ENCODE measurements around the gene SLC39A7.

Gene SLC39A7

DNA sequence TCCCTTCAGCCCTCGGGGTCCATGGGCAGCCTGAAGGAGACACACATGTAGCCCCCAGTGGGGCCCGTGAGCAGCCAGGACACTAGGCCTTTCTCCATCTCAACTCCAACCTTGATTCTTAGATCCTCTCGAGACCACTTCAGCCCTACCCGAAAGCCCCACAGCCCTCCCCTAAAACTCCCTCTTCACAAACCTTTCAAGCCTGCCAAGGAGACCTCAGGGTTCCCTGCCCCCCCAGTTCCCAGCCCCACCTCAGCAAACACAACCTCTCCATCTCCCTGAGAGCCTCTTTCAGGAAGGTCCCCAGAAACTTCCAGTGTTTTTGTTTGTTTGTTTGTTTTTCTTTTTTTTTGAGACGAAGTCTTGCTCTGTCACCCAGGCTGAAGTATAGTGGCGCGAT is 19.5 kb upstream of the SLC39A7 start:
- Histone ChIP-seq H3K4me3 (ENCODE audit: low read length in 2 of 2) (no peak overlapping the region), H3K4me1 (ENCODE audit: control insufficient read depth, insufficient read depth, low read length) (no peaks in the 10 kb centered on the region), H3K36me3 (ENCODE audit: control insufficient read depth in 2 of 2, insufficient read depth in 2 of 2, low read length in 2 of 2) (no peaks in the 10 kb centered on the region), H3K9ac (ENCODE audit: low read length in 2 of 2) (no peak overlapping the region), H3K27me3 (ENCODE audit: control insufficient read depth in 1 of 2, insufficient read depth in 2 of 2, low read length in 2 of 2) (peaks cover 0 to 5% of the 10 kb centered on the region in 2 donors), H3K9me3 (ENCODE audit: control insufficient read depth in 2 of 2, low read length in 2 of 2) (no peaks in the 10 kb centered on the region), H3K27ac (ENCODE audit: low read length) (no peak overlapping the region)

DNA sequence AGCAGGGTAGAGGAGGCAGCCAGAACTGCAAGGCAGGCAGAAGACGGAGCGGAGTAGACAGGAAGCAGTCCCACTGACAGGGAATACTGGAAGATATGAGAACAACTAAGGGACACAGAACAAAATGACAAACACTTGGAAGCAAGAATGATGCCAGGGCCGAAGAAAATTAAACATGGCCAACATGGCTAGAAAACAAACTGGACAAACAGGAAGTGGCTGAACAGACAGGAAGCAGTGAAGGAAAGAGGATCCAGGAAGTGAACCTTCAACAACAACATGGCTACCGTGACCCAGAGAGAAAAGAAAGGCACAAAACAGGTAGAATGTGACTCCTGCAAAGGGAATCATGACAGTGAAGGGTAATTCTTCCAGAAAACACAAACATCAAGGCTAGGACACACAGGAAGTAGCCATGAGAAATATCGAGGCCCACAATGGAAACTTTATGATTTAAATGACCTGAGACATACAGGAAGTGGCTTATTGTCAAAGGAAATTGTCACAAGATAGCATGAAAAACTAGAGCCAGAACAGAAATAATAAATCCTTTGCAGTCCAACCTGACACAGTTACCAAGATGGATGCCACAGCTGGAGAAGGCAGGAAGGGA is 17.5 kb upstream of the SLC39A7 start:
- no peaks in the 10 kb centered on the region for H3K36me3 ChIP-seq (ENCODE audit: control insufficient read depth in 2 of 2, insufficient read depth in 2 of 2, low read length in 2 of 2)
- H3K27ac ChIP-seq (ENCODE audit: low read length) = no peak overlapping the region
- no peak overlapping the region for H3K9ac ChIP-seq (ENCODE audit: low read length in 2 of 2)
- H3K27me3 ChIP-seq (ENCODE audit: control insufficient read depth in 1 of 2, insufficient read depth in 2 of 2, low read length in 2 of 2) = peaks cover 2 to 5% of the 10 kb centered on the region in 2 donors
- no peaks in the 10 kb centered on the region for H3K4me1 ChIP-seq (ENCODE audit: control insufficient read depth, insufficient read depth, low read length)
- H3K9me3 ChIP-seq (ENCODE audit: control insufficient read depth in 2 of 2, low read length in 2 of 2) = no peaks in the 10 kb centered on the region
- H3K4me3 ChIP-seq (ENCODE audit: low read length in 2 of 2) = no peak overlapping the region

DNA sequence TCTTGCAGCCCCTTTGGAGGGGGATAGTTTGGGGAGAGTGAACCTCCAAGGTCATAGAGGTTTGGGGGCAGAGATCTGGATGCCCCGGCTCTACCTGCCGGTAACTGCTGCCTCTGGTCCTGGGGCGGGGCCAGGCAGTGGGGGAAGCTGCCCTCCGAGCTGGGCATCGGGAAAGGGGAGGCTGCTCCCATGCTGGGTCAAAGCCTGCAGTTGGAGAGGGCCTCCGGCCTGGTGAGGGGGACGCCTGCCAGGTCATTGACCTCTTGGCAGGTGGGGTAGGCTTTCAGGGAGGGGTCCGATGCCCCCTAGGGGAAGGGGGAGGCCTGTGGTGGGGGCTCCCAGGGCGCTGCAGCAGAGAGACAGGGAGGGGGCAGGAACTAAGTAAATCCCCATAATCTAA is 15.5 kb upstream of the SLC39A7 start:
- Histone ChIP-seq H3K4me3 (ENCODE audit: low read length in 2 of 2) (no peak overlapping the region), H3K36me3 (ENCODE audit: control insufficient read depth in 2 of 2, insufficient read depth in 2 of 2, low read length in 2 of 2) (no peaks in the 10 kb centered on the region), H3K9me3 (ENCODE audit: control insufficient read depth in 2 of 2, low read length in 2 of 2) (no peaks in the 10 kb centered on the region), H3K27me3 (ENCODE audit: control insufficient read depth in 1 of 2, insufficient read depth in 2 of 2, low read length in 2 of 2) (peaks cover 9 to 10% of the 10 kb centered on the region in 2 donors), H3K4me1 (ENCODE audit: control insufficient read depth, insufficient read depth, low read length) (no peaks in the 10 kb centered on the region), H3K9ac (ENCODE audit: low read length in 2 of 2) (no peak overlapping the region), H3K27ac (ENCODE audit: low read length) (no peak overlapping the region)

DNA sequence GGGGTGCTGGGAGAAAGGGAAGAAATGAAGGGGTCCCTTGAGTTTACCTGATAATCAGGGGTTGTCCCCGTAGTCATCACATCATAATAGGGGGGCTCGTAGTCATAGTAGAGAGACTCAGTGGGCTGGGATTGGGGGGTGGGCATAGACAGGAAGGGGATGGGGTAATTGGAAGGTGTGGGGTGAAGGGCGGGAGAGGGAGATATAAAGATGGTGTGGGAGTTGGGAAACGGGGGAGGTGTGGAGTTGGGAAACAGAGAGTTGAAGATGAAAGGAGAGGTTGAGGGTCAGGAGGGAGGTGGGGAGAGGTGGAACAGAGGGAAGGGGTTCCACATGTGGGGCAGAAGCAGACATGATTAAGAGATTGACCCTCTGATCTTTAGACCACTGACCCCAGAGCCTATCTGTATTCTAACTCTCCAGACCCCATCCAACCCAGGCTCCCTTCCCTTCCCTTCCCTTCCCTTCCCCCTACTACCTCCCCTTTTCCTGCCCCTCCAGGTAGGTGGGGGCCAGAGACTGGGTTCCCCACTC is 14.9 kb upstream of the SLC39A7 start:
- Histone ChIP-seq H3K27ac (ENCODE audit: low read length) (no peak overlapping the region), H3K27me3 (ENCODE audit: control insufficient read depth in 1 of 2, insufficient read depth in 2 of 2, low read length in 2 of 2) (peaks cover 10 to 11% of the 10 kb centered on the region in 2 donors), H3K9ac (ENCODE audit: low read length in 2 of 2) (no peak overlapping the region), H3K4me3 (ENCODE audit: low read length in 2 of 2) (no peak overlapping the region), H3K9me3 (ENCODE audit: control insufficient read depth in 2 of 2, low read length in 2 of 2) (no peaks in the 10 kb centered on the region), H3K36me3 (ENCODE audit: control insufficient read depth in 2 of 2, insufficient read depth in 2 of 2, low read length in 2 of 2) (no peaks in the 10 kb centered on the region), H3K4me1 (ENCODE audit: control insufficient read depth, insufficient read depth, low read length) (no peaks in the 10 kb centered on the region)

DNA sequence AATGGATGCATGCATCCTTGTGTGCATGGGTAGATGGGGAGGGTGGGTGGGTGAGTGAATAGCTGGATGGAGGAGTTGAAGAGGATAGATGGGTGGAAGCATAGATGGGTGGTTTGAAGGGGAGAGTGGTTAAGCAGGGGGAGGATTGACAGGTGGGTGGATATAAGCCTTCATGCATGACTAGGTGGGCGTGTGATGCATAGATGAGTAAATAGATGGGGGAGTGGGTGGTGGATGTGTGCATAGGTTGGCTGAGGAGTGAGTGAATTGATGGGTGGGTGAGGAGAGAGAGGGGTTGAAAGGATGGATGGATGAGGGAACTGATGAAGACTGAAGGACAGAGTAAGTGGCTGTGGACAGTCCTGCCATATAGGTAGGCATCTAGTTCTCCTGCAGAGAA is 12.9 kb upstream of the SLC39A7 start:
- Histone ChIP-seq H3K9ac (ENCODE audit: low read length in 2 of 2) (no peak overlapping the region), H3K4me3 (ENCODE audit: low read length in 2 of 2) (no peak overlapping the region)

DNA sequence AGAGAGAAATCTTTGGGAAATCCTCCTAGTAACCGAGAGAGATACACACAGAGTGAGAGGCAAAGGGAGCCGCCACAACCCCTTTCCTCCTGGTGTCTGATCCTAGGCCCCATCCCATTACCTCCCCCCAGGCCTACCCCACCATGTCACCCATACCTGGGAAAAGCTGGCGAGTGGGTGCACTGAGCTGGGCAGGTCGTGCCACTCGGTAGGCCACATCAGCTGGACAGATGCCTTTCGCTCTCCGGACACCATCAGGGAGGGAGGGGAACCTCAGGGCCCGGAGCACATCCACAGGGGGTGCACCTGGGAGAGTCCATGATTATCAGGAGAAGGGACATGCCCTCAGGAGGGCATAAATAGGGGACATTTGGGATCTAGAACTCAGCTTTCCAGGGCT is 11.5 kb upstream of the SLC39A7 start:
- Histone ChIP-seq H3K27ac (ENCODE audit: low read length) (no peak overlapping the region), H3K27me3 (ENCODE audit: control insufficient read depth in 1 of 2, insufficient read depth in 2 of 2, low read length in 2 of 2) (peaks cover 20 to 26% of the 10 kb centered on the region in 2 donors), H3K9me3 (ENCODE audit: control insufficient read depth in 2 of 2, low read length in 2 of 2) (no peaks in the 10 kb centered on the region), H3K9ac (ENCODE audit: low read length in 2 of 2) (no peak overlapping the region), H3K36me3 (ENCODE audit: control insufficient read depth in 2 of 2, insufficient read depth in 2 of 2, low read length in 2 of 2) (peaks cover 0 to 1% of the 10 kb centered on the region in 2 donors), H3K4me1 (ENCODE audit: control insufficient read depth, insufficient read depth, low read length) (peaks cover 14% of the 10 kb centered on the region), H3K4me3 (ENCODE audit: low read length in 2 of 2) (no peak overlapping the region)

More for the DNA sequence above, 12.9 kb upstream of the SLC39A7 start:
- Histone ChIP-seq H3K27ac (ENCODE audit: low read length) (no peak overlapping the region), H3K9me3 (ENCODE audit: control insufficient read depth in 2 of 2, low read length in 2 of 2) (no peaks in the 10 kb centered on the region), H3K27me3 (ENCODE audit: control insufficient read depth in 1 of 2, insufficient read depth in 2 of 2, low read length in 2 of 2) (peaks cover 20 to 26% of the 10 kb centered on the region in 2 donors), H3K4me1 (ENCODE audit: control insufficient read depth, insufficient read depth, low read length) (peaks cover 8% of the 10 kb centered on the region), H3K36me3 (ENCODE audit: control insufficient read depth in 2 of 2, insufficient read depth in 2 of 2, low read length in 2 of 2) (no peaks in the 10 kb centered on the region)

DNA sequence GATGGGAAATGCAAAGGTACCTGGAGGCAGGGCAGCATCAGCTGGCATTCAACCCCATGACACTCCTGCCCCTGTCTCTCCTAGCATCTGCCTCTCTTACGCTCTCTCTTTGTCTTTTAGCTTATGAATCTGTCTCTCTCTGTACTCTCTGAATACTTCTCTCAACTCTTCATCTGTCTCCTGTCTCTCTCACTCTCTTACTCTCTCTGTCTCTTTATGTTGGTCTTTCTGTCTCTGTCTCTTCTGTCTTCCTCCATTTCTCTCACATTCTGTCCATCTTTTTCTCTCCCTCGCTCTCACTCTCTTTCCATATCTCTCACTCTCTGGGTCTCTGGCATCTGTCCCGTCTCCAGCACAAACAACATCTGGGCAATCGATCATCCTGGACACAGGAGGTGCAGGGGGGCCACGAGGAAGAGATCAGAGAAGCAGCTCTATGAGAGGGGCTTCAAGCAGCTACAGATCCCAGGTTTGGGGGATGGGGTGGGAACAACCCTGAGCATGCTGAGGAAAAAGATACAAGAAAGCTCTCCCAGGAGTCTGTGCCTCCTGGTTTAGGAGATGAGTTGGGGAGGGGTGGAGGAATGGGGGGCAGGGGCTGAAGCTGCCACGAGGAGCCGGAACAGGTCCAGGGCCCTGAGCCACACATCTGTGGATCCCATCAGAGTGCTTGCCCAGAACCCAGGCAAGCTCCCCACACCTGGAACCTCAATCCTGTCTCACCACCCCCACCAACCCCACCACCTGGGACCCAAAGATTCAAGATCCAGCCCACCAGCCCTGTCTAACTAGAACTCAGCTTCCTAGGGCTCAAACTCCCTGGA is 10.8 kb upstream of the SLC39A7 start:
- H3K36me3 ChIP-seq (ENCODE audit: control insufficient read depth in 2 of 2, insufficient read depth in 2 of 2, low read length in 2 of 2) = peaks cover 6 to 7% of the 10 kb centered on the region in 2 donors
- no peak overlapping the region for H3K4me3 ChIP-seq (ENCODE audit: low read length in 2 of 2)
- H3K9ac ChIP-seq (ENCODE audit: low read length in 2 of 2) = no peak overlapping the region
- peaks cover 14% of the 10 kb centered on the region for H3K4me1 ChIP-seq (ENCODE audit: control insufficient read depth, insufficient read depth, low read length)
- H3K27me3 ChIP-seq (ENCODE audit: control insufficient read depth in 1 of 2, insufficient read depth in 2 of 2, low read length in 2 of 2) = peaks cover 20 to 26% of the 10 kb centered on the region in 2 donors
- no peak overlapping the region for H3K27ac ChIP-seq (ENCODE audit: low read length)
- no peaks in the 10 kb centered on the region for H3K9me3 ChIP-seq (ENCODE audit: control insufficient read depth in 2 of 2, low read length in 2 of 2)

DNA sequence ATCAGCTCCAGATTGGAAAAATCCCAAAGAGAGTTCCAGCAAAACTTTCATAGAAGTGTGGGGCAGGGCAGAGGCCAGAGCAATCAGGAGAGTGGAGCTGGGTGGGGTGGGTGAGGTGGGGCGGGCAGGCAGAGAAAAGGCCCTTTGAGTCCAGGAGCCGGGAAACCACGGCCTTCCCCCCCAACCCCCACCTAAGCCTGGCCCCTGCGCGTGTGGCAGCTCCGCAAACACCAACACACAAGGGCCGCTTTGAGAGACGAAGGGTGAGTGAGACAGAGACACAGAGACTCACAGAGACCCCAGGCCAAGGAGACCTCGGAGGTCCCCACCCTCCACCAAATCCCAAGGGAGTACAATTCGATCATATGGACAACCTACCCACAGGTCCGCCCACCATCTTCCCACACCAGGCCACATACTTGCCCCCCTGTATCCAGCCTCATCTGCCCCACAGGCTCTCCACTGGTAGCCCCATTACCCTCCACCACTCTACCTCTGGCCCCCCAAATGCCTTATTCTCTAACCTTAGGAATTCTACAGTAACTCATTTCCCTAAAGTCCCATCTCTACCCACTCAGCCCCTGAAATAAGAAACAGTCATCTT is 10.1 kb upstream of the SLC39A7 start:
- H3K9ac ChIP-seq (ENCODE audit: low read length in 2 of 2) = no peak overlapping the region
- H3K27ac ChIP-seq (ENCODE audit: low read length) = no peak overlapping the region
- H3K4me1 ChIP-seq (ENCODE audit: control insufficient read depth, insufficient read depth, low read length) = peaks cover 18% of the 10 kb centered on the region
- no peak overlapping the region for H3K4me3 ChIP-seq (ENCODE audit: low read length in 2 of 2)
- H3K36me3 ChIP-seq (ENCODE audit: control insufficient read depth in 2 of 2, insufficient read depth in 2 of 2, low read length in 2 of 2) = peaks cover 14% of the 10 kb centered on the region in 2 donors
- H3K9me3 ChIP-seq (ENCODE audit: control insufficient read depth in 2 of 2, low read length in 2 of 2) = no peaks in the 10 kb centered on the region
- peaks cover 20 to 23% of the 10 kb centered on the region in 2 donors for H3K27me3 ChIP-seq (ENCODE audit: control insufficient read depth in 1 of 2, insufficient read depth in 2 of 2, low read length in 2 of 2)

DNA sequence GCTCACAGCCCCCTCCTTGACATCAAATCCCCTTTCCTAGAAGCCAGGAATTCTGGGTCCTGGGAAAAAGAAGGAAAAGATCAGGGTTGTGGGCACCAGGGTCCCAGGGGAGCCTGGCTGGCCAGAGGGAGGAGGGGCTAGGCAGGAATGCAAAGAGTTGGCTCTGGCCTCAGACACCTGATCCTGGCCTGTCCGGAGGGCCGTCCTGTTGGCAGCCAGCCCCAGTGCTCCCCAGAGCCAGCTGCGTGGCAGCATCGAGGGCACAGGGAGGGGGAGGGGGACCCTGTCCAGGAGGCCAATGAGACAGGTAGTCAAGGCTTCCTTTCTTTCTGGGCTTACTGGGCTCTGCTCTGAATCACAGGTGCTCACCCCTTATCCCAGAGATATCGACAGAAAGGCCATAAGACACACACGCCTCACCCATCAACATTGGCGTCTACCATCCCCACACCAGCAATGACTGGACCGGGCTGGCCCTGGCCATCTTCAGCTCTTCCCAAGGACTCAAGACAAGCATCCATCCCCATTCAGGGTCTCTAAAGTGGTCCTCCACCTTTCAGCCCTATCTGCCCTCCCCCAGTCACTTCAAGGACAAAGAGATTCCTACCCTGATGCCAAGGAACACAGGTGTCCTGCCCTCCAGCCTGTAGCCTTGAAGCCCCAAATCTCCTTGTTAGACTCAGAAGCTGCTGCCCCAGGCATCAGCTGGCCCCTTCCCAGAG is 9.1 kb upstream of the SLC39A7 start:
- H3K4me3 ChIP-seq (ENCODE audit: low read length in 2 of 2) = no peak overlapping the region
- peaks cover 21 to 23% of the 10 kb centered on the region in 2 donors for H3K36me3 ChIP-seq (ENCODE audit: control insufficient read depth in 2 of 2, insufficient read depth in 2 of 2, low read length in 2 of 2)
- H3K27me3 ChIP-seq (ENCODE audit: control insufficient read depth in 1 of 2, insufficient read depth in 2 of 2, low read length in 2 of 2) = peaks cover 20 to 21% of the 10 kb centered on the region in 2 donors
- no peaks in the 10 kb centered on the region for H3K9me3 ChIP-seq (ENCODE audit: control insufficient read depth in 2 of 2, low read length in 2 of 2)
- H3K27ac ChIP-seq (ENCODE audit: low read length) = no peak overlapping the region
- no peak overlapping the region for H3K9ac ChIP-seq (ENCODE audit: low read length in 2 of 2)
- peaks cover 18% of the 10 kb centered on the region for H3K4me1 ChIP-seq (ENCODE audit: control insufficient read depth, insufficient read depth, low read length)

DNA sequence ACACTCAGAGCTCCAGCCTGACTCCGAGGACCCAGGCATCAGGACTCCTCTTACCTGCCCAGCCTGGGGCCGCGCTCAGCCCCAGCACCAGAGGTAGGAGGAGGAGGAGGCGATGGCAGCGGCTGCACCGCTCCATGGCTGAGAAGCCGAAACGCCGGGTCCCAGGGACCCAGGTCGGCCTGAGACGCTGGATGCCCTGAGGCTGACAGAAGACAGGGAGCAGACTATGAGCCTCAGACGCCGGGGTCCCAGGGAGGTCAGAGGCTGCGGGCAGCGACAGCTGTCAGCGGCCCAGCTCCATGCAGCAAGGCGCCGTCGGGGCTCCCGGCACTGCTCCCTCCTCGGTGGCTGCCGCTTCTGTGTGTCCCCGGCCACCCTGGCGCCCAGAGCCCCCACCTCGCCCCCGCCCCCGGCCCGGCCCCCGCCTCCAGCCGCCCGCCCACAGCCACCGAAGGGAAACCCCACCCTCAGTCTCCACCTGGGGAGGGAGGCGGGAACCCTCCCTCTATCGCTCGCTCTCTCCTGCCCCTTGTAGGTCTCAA is 8.5 kb upstream of the SLC39A7 start, which contains the start of gene COL11A2:
COL11A2 (minus strand) TSS at position 363 of the 542 bp plus-strand sequence; CDS start at position 136, 227 bp downstream.
- no peak within 1 kb of the TSS for H3K27ac ChIP-seq (ENCODE audit: low read length)

More for the DNA sequence above, 8.5 kb upstream of the SLC39A7 start, which contains the start of gene COL11A2:
- H3K4me1 ChIP-seq (ENCODE audit: control insufficient read depth, insufficient read depth, low read length) = peaks cover 18% of the 10 kb centered on the region
- peaks cover 18 to 21% of the 10 kb centered on the region in 2 donors for H3K27me3 ChIP-seq (ENCODE audit: control insufficient read depth in 1 of 2, insufficient read depth in 2 of 2, low read length in 2 of 2)
- no peaks in the 10 kb centered on the region for H3K9me3 ChIP-seq (ENCODE audit: control insufficient read depth in 2 of 2, low read length in 2 of 2)
- peak within 1 kb of the TSS; percentile 60 to 63 for H3K9ac ChIP-seq (ENCODE audit: low read length in 2 of 2)
- H3K36me3 ChIP-seq (ENCODE audit: control insufficient read depth in 2 of 2, insufficient read depth in 2 of 2, low read length in 2 of 2) = peaks cover 24 to 26% of the 10 kb centered on the region in 2 donors
- H3K4me3 ChIP-seq (ENCODE audit: low read length in 2 of 2) = peak within 1 kb of the TSS; percentile 67 to 72

Measured in stomach smooth muscle (tissue), 2 donors.